Coronary artery (tissue), 2 donors: ENCODE results near the gene PPP2R5E.
A peak's percentile ranks its signal among the peaks of the same experiment; 100 is the strongest.

Source experiments
- DNase-seq: peaks from one replicate; pipeline ENCODE4 v3.0.0-alpha.2; 2017; ENCODE audit warnings: low spot score
- H3K27ac ChIP-seq, 2 donors: fragments of 200-600 bp; sonication (generic); one replicate each; pipeline ENCODE4 v1.5.1; 2016 to 2019
- H3K4me3 ChIP-seq: fragments of 200-600 bp; sonication (generic); 2 replicates; pipeline ENCODE4 v1.5.1; 2016; ENCODE audit warnings: mild to moderate bottlenecking, moderate library complexity
- TF ChIP-seq, protein P1 (sequence below): fragments of 200-600 bp; sonication (generic); IDR thresholded peaks from one replicate; pipeline ENCODE4 v1.5.1; 2019; ENCODE audit warnings: antibody characterized with exemption

The PPP2R5E gene

DNA sequence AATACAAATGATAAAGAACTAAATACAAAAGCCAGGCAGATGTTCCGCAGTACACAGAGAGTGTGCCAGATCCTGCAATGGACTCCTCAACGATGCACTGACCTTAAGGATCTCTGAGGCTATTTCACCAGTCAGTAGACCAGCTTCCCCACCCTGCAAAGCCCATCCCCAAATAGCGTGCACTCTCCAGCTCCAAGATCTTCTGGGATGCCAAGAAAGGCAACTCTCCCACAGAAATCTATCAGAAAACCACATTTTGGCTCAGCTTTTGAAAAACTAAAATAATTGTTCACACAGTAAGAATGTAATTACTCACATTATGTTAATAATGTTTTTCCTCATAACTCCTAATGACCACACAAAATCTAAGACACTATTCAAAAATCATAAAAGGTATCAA, 90.4 kb downstream of the PPP2R5E start:
- Histone ChIP-seq H3K27ac (no peak overlapping the region), H3K4me3 (no peak overlapping the region)
- TF ChIP-seq, protein P1, sequence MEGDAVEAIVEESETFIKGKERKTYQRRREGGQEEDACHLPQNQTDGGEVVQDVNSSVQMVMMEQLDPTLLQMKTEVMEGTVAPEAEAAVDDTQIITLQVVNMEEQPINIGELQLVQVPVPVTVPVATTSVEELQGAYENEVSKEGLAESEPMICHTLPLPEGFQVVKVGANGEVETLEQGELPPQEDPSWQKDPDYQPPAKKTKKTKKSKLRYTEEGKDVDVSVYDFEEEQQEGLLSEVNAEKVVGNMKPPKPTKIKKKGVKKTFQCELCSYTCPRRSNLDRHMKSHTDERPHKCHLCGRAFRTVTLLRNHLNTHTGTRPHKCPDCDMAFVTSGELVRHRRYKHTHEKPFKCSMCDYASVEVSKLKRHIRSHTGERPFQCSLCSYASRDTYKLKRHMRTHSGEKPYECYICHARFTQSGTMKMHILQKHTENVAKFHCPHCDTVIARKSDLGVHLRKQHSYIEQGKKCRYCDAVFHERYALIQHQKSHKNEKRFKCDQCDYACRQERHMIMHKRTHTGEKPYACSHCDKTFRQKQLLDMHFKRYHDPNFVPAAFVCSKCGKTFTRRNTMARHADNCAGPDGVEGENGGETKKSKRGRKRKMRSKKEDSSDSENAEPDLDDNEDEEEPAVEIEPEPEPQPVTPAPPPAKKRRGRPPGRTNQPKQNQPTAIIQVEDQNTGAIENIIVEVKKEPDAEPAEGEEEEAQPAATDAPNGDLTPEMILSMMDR = no peak
- no peak for DNase-seq

GRCh38 chr14:63448841-63449240, 94.3 kb downstream of the PPP2R5E start:
- H3K4me3 ChIP-seq = no peak overlapping the region
- H3K27ac ChIP-seq = no peak overlapping the region
- no peak for DNase-seq
- TF ChIP-seq, protein P1 = no peak

- TF ChIP-seq, protein P1 = no peak
- no peak overlapping the region for H3K4me3 ChIP-seq
- H3K27ac ChIP-seq = no peak overlapping the region
- DNase-seq = no peak
Observed at GRCh38 chr14:63444588-63444987, 98.6 kb downstream of the PPP2R5E start.

- DNase-seq = no peak
- TF ChIP-seq, protein P1 = no peak
- no peak overlapping the region for H3K27ac ChIP-seq
- H3K4me3 ChIP-seq = no peak overlapping the region
Observed at GRCh38 chr14:63443988-63444387, 99.2 kb downstream of the PPP2R5E start.

DNA sequence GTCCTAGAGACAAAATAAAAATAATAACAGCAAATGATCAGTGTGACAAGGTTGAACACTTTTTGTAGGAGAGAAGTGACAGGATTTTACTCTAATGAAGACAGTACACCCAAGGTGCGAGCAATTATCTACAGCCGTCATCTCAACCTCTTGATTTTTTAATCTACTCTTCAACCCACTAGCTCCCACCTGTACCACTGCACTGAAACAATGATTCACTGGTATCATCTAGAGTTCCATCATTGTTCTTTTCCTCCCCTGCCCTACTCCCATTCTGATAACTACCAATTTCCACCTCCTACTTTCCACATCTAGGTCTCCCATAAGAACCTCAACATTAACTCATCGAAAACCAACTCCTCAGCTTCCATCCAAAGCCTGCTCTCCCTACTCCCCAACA, 99.8 kb downstream of the PPP2R5E start:
- DNase-seq = no peak
- TF ChIP-seq, protein P1 = no peak
- Histone ChIP-seq H3K27ac (no peak overlapping the region), H3K4me3 (no peak overlapping the region)

DNA sequence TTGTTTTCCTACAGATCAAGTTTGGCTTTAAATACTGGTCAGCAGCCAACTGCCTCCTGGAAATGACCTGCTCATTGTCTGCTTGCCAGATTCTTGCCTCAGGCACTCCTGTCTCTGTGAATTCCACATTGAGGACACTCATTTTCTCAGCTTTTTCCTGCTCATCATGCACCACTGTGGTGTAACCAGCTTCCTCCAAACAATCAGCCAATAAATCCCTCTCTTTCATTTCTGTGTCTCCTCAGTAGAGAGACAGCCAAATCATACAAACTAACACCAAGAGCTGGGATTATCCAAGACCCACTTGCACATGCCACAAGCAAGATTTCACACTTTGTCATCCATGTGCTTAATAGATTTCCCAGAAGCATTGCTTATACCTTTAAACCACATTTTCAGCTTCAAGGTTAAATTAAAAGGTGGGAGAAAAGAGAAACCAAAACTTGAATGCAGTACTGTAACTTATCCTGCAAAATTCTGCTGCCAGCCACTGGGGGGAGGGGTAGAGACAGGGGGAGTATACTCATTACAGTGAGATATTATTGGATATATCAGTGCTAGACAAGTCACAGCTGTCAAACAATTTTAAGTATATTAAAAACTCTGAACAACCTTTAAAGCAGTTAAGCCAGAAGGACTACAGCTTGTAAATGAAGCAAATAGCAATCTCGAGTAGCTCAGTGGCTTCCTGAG, 105.0 kb downstream of the PPP2R5E start:
- DNase-seq = peak; percentile 76
- Histone ChIP-seq H3K27ac (peak overlapping the region; percentile 52 to 70), H3K4me3 (peak overlapping the region; percentile 53)
- TF ChIP-seq, protein P1 = no peak
